MM.1S (cell line): Measurements from ENCODE around the gene RGS7.

Experiments
- DNase-seq: peaks from one replicate; pipeline ENCODE4 v3.0.0-alpha.2; 2015
- H2AFZ ChIP-seq: fragments of 300-600 bp; sonication (generic); 2 replicates; pipeline ENCODE4 v1.6.0; 2016; ENCODE audit warnings: antibody characterized with exemption, low read length
- H3F3A ChIP-seq: fragments of 300-600 bp; sonication (generic); 2 replicates; pipeline ENCODE4 v1.6.1; 2016; ENCODE audit warnings: mild to moderate bottlenecking, antibody characterized with exemption, low read length, moderate library complexity, mixed read lengths; ENCODE audit not compliant: insufficient read depth
- H3K27ac ChIP-seq: fragments of 300-600 bp; sonication (generic); 2 replicates; pipeline ENCODE4 v1.5.1; 2016; ENCODE audit warnings: mild to moderate bottlenecking, low read length
- H3K27me3 ChIP-seq: fragments of 300-600 bp; sonication (generic); replicated peaks from 2 replicates; pipeline ENCODE4 v1.6.0; 2016; ENCODE audit warnings: low read length; ENCODE audit not compliant: insufficient read depth
- H3K36me3 ChIP-seq: fragments of 300-600 bp; sonication (generic); replicated peaks from 2 replicates; pipeline ENCODE4 v1.6.1; 2016; ENCODE audit warnings: mild to moderate bottlenecking, low read length, mixed read lengths; ENCODE audit not compliant: insufficient read depth
- H3K4me1 ChIP-seq: fragments of 300-600 bp; sonication (generic); 2 replicates; pipeline ENCODE4 v1.6.1; 2016; ENCODE audit warnings: low read length, mixed read lengths
- H3K4me2 ChIP-seq: fragments of 300-600 bp; sonication (generic); 2 replicates; pipeline ENCODE4 v1.6.0; 2016; ENCODE audit warnings: low read depth, low read length
- H3K4me3 ChIP-seq: fragments of 300-600 bp; sonication (generic); 2 replicates; pipeline ENCODE4 v1.5.1; 2016; ENCODE audit warnings: low read length, mixed read lengths
- H3K79me2 ChIP-seq: fragments of 300-600 bp; sonication (generic); 2 replicates; pipeline ENCODE4 v1.6.1; 2016; ENCODE audit warnings: mixed run types, low read length, mixed read lengths
- H3K9ac ChIP-seq: fragments of 300-600 bp; sonication (generic); 2 replicates; pipeline ENCODE4 v1.6.1; 2016; ENCODE audit warnings: low read length, mixed read lengths
- H3K9me2 ChIP-seq: fragments of 300-600 bp; sonication (generic); replicated peaks from 2 replicates; pipeline ENCODE4 v1.6.1; 2016; ENCODE audit warnings: mild to moderate bottlenecking, low read length, mixed read lengths; ENCODE audit not compliant: insufficient read depth
- H3K9me3 ChIP-seq: fragments of 300-600 bp; sonication (generic); replicated peaks from 2 replicates; pipeline ENCODE4 v1.6.1; 2016; ENCODE audit warnings: mild to moderate bottlenecking, low read length, mixed read lengths; ENCODE audit not compliant: insufficient read depth
- H4K20me1 ChIP-seq: fragments of 300-600 bp; sonication (generic); 2 replicates; pipeline ENCODE4 v1.6.1; 2016; ENCODE audit warnings: mild to moderate bottlenecking, low read length, moderate library complexity, mixed read lengths; ENCODE audit not compliant: insufficient read depth
- EZH2 ChIP-seq: fragments of 300-600 bp; sonication (generic); optimal IDR thresholded peaks from 2 replicates; pipeline ENCODE3; 2017; ENCODE audit warnings: low read depth, mild to moderate bottlenecking, antibody characterized with exemption, low read length, mixed read lengths
- EZH2phosphoT487 ChIP-seq: fragments of 300-600 bp; sonication (generic); IDR thresholded peaks from 2 replicates; pipeline ENCODE4 v1.6.1; 2018; ENCODE audit warnings: antibody characterized with exemption, low read length
- TF ChIP-seq, protein P1 (sequence below): fragments of 300-600 bp; sonication (generic); IDR thresholded peaks from 2 replicates; pipeline ENCODE4 v1.5.1; 2016; ENCODE audit warnings: antibody characterized with exemption, low read length, mixed read lengths

The RGS7 gene

DNA sequence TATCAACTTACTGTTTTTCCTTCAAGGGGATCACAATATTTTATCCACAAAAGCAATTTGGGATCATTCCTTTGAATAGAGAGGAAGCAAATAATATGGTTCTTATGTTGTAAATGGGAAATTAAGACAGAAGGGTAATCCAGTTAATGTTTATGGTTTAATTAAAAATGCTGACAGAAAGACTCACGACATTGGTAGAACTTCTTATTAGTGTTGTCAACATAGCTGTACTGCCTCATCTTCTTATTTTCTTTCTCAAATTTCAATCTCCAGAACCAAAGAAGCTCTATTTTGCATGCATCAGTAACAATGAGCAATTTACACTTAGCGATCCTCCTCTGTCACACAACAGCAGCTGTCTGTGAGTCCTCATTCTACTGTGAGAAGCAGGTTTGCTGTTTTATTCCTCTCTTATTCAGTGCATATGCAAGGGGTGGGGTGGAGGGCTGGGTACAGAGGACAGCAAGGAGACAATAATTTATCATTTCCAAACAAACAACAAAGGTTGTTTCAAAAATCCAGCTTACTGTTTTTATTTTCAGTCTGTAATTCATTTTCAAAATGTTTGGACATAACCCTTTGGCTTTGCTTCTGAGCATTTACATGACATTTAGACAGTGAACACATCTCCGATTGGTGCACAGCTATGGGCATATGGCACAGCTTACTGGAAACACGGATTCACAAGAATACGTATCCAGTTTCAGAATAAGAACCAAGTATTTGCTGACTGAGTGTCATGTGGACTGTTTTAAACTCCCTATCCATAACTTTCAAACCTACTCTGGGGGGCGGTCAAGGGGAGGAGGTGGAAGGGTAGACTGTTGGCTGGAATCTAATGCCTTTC lies 335.9 kb downstream of the RGS7 start:
- Histone ChIP-seq H3K4me2 (no peak overlapping the region), H3K9ac (no peak overlapping the region), H3F3A (no peaks in the 10 kb centered on the region), H3K4me1 (no peaks in the 10 kb centered on the region), H4K20me1 (no peaks in the 10 kb centered on the region), H3K9me3 (no peaks in the 10 kb centered on the region), H3K4me3 (no peak overlapping the region), H3K9me2 (no peaks in the 10 kb centered on the region), H3K27me3 (no peaks in the 10 kb centered on the region), H3K27ac (no peak overlapping the region), H3K79me2 (no peaks in the 10 kb centered on the region), H3K36me3 (no peaks in the 10 kb centered on the region), H2AFZ (no peak overlapping the region)
- no peak for DNase-seq
- no peak for TF ChIP-seq EZH2
- TF ChIP-seq, protein P1, sequence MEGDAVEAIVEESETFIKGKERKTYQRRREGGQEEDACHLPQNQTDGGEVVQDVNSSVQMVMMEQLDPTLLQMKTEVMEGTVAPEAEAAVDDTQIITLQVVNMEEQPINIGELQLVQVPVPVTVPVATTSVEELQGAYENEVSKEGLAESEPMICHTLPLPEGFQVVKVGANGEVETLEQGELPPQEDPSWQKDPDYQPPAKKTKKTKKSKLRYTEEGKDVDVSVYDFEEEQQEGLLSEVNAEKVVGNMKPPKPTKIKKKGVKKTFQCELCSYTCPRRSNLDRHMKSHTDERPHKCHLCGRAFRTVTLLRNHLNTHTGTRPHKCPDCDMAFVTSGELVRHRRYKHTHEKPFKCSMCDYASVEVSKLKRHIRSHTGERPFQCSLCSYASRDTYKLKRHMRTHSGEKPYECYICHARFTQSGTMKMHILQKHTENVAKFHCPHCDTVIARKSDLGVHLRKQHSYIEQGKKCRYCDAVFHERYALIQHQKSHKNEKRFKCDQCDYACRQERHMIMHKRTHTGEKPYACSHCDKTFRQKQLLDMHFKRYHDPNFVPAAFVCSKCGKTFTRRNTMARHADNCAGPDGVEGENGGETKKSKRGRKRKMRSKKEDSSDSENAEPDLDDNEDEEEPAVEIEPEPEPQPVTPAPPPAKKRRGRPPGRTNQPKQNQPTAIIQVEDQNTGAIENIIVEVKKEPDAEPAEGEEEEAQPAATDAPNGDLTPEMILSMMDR: no peak
- TF ChIP-seq EZH2phosphoT487: no peak

DNA sequence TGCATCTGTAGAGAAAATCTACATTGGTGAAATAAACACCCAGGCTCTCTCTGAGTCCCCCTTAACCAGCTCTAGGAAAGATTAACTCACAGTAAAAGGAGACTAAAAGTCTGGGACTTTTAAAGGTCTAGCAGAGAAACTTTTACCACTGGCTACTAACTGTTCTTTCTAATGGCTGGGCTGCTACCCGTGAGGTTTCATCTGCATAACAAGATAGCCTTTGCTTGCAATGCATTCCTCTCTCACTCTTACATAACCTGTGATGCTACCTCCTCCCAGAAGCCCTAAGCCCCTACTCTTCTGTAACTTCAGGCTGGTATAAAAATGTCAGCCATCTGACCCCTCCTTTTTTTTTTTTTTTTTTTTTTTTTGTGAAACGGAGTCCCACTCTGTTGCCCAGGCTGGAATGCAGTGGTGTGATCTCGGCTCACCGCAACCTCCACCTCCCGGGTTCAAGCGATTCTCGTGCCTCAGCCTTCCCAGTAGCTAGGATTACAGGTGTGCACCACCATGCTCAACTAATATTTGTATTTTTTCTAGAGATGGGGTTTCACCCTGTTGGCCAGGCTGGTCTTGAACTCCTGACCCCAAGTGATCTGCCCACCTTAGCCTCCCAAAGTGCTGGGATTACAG lies 344.2 kb downstream of the RGS7 start:
- Histone ChIP-seq H3K9ac (no peak overlapping the region), H3K9me2 (no peaks in the 10 kb centered on the region), H2AFZ (no peak overlapping the region), H3K4me2 (no peak overlapping the region), H3F3A (no peaks in the 10 kb centered on the region), H3K27ac (no peak overlapping the region), H3K4me1 (no peaks in the 10 kb centered on the region), H4K20me1 (no peaks in the 10 kb centered on the region), H3K36me3 (no peaks in the 10 kb centered on the region), H3K79me2 (no peaks in the 10 kb centered on the region), H3K4me3 (no peak overlapping the region), H3K9me3 (no peaks in the 10 kb centered on the region), H3K27me3 (no peaks in the 10 kb centered on the region)
- DNase-seq: no peak
- TF ChIP-seq, protein P1: no peak
- TF ChIP-seq EZH2phosphoT487 (no peak), EZH2 (no peak)

GRCh38 chr1:241007668-241008067 lies 349.3 kb downstream of the RGS7 start:
- no peak overlapping the region for H3K4me2 ChIP-seq
- H3K27ac ChIP-seq: no peak overlapping the region
- H3K9me2 ChIP-seq: no peaks in the 10 kb centered on the region
- no peaks in the 10 kb centered on the region for H3K4me1 ChIP-seq
- no peaks in the 10 kb centered on the region for H4K20me1 ChIP-seq
- no peak overlapping the region for H3K4me3 ChIP-seq
- no peaks in the 10 kb centered on the region for H3F3A ChIP-seq
- H3K27me3 ChIP-seq: no peaks in the 10 kb centered on the region
- no peak overlapping the region for H3K9ac ChIP-seq
- no peaks in the 10 kb centered on the region for H3K9me3 ChIP-seq
- TF ChIP-seq EZH2: no peak
- TF ChIP-seq EZH2phosphoT487: no peak
- no peak overlapping the region for H2AFZ ChIP-seq
- no peaks in the 10 kb centered on the region for H3K36me3 ChIP-seq
- no peak for DNase-seq
- H3K79me2 ChIP-seq: no peaks in the 10 kb centered on the region
